Stomach (tissue), 4 donors: ENCODE measurements around the gene ARHGEF4.

Experiments used
- POLR2A ChIP-seq, 4 donors: fragments of 450-650 bp; IDR thresholded peaks; one replicate each; pipeline ENCODE4 v1.6.1; 2016; ENCODE audit warnings: antibody characterized with exemption in 4 of 4, control low read depth in 2 of 4, mild to moderate bottlenecking in 1 of 4, moderate library complexity in 1 of 4
- TF ChIP-seq, protein P1 (sequence below), 7 experiments: fragments of 450-650 bp in 4 of 7; fragments of 200-600 bp in 3 of 7; sonication (generic) in 3 of 7; IDR thresholded peaks; one replicate each; pipeline ENCODE4 v1.5.1; 2016 to 2019; ENCODE audit warnings: antibody characterized with exemption in 7 of 7, control low read depth in 2 of 7, mild to moderate bottlenecking in 1 of 7

DNA sequence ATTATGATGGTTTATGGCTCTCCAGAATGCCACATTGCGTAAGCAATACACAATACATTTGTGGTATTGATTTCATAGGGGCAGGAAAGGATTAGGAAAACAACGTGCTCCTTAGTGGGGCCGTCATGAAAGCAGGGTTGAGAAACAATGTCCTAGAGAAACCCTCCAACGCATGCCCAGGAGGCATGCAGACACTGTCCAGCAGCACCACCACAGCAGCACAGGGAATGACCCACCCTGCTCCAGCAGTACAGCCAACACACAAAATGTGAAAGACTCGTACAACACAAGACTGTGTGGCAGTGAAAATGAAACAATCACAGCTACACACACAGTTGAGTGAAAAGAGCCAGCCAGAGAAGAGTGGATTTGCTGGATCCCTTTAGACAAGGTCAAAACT, 190.2 kb downstream of the ARHGEF4 start:
- TF ChIP-seq, protein P1, sequence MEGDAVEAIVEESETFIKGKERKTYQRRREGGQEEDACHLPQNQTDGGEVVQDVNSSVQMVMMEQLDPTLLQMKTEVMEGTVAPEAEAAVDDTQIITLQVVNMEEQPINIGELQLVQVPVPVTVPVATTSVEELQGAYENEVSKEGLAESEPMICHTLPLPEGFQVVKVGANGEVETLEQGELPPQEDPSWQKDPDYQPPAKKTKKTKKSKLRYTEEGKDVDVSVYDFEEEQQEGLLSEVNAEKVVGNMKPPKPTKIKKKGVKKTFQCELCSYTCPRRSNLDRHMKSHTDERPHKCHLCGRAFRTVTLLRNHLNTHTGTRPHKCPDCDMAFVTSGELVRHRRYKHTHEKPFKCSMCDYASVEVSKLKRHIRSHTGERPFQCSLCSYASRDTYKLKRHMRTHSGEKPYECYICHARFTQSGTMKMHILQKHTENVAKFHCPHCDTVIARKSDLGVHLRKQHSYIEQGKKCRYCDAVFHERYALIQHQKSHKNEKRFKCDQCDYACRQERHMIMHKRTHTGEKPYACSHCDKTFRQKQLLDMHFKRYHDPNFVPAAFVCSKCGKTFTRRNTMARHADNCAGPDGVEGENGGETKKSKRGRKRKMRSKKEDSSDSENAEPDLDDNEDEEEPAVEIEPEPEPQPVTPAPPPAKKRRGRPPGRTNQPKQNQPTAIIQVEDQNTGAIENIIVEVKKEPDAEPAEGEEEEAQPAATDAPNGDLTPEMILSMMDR (IDR thresholded peaks at IDR 0.05): no peak
- TF ChIP-seq POLR2A (IDR thresholded peaks at IDR 0.05): no peak
